Neural cell (in vitro differentiated cells): ENCODE results near the gene IL19.

Experiments used
- CTCF ChIP-seq: fragments of 450-650 bp; IDR thresholded peaks from 2 replicates; pipeline ENCODE4 v1.5.1; 2014; ENCODE audit warnings: antibody characterized with exemption, mild to moderate bottlenecking, moderate library complexity; ENCODE audit not compliant: poor library complexity, severe bottlenecking
- EP300 ChIP-seq: fragments of 450-650 bp; conservative IDR thresholded peaks from 2 replicates; pipeline ENCODE4 v1.6.1; 2014; ENCODE audit warnings: antibody characterized with exemption, mild to moderate bottlenecking, moderate library complexity; ENCODE audit not compliant: poor library complexity, severe bottlenecking
- POLR2AphosphoS5 ChIP-seq: IDR thresholded peaks from 2 replicates; pipeline ENCODE4 v1.6.1; 2012
- RAD21 ChIP-seq: fragments of 450-650 bp; conservative IDR thresholded peaks from 2 replicates; pipeline ENCODE4 v1.6.1; 2014; ENCODE audit warnings: antibody characterized with exemption, mild to moderate bottlenecking, moderate library complexity

- TF ChIP-seq CTCF (no peak), EP300 (no peak), POLR2AphosphoS5 (no peak), RAD21 (no peak)
Measured at GRCh38 chr1:206787891-206788290, 17.3 kb downstream of the IL19 start.
